Measurements from ENCODE around the gene NELFB.

The NELFB gene

GRCh38 chr9:137251490-137252268, 3.4 kb upstream of the NELFB start:
- H3K4me3 ChIP-seq (ENCODE audit: low read depth, low read length) = no peak overlapping the region
- CTCF ChIA-PET = interaction anchor here (1.1 to 2.7 kb wide), 2 partner anchors 14 to 15 kb away, joined by 3 to 15 read pairs; no protein-coding TSS in a partner anchor
- POLR2A ChIA-PET = interaction anchor here (6.8 kb wide), 1 partner anchor 9 kb away, joined by 164 read pairs; the partner anchor contains the start of gene TUBB4B
- TF ChIP-seq CTCF (IDR thresholded peaks at IDR 0.05; ENCODE audit: insufficient read depth, low read length, missing control alignments) = no peak
- no peak for DNase-seq (ENCODE audit: low read depth, low spot score)

GRCh38 chr9:137252555-137253506, 2.3 kb upstream of the NELFB start:
- no peak for DNase-seq (ENCODE audit: low read depth, low spot score)
- CTCF ChIA-PET = interaction anchor here (1.1 to 4.5 kb wide), 2 partner anchors 15 to 16 kb away, joined by 3 to 24 read pairs; no protein-coding TSS in a partner anchor
- POLR2A ChIA-PET = interaction anchor here (6.8 kb wide), 1 partner anchor 10 kb away, joined by 164 read pairs; the partner anchor contains the start of gene TUBB4B
- no peak for TF ChIP-seq CTCF (IDR thresholded peaks at IDR 0.05; ENCODE audit: insufficient read depth, low read length, missing control alignments)
- no peak overlapping the region for H3K4me3 ChIP-seq (ENCODE audit: low read depth, low read length)

GRCh38 chr9:137253717-137254623, 1.2 kb upstream of the NELFB start:
- no peak for DNase-seq (ENCODE audit: low read depth, low spot score)
- CTCF ChIA-PET = interaction anchor here (1.4 to 4.5 kb wide), 4 partner anchors 9 to 26 kb away, joined by 4 to 24 read pairs (median 6); no protein-coding TSS in a partner anchor
- POLR2A ChIA-PET = interaction anchor here (6.8 kb wide), 1 partner anchor 11 kb away, joined by 164 read pairs; the partner anchor contains the start of gene TUBB4B
- TF ChIP-seq CTCF (IDR thresholded peaks at IDR 0.05; ENCODE audit: insufficient read depth, low read length, missing control alignments) = no peak
- peak overlapping the region; percentile 88 for H3K4me3 ChIP-seq (ENCODE audit: low read depth, low read length)

- CTCF ChIA-PET = interaction anchor here (0.6 to 4.5 kb wide), 8 partner anchors 10 to 220 kb away, joined by 3 to 24 read pairs (median 4); partner anchors contain the start of gene TOR4A
- POLR2A ChIA-PET = interaction anchor here (6.8 kb wide), 1 partner anchor 13 kb away, joined by 164 read pairs; the partner anchor contains the start of gene TUBB4B
- DNase-seq (ENCODE audit: low read depth, low spot score) = no peak
- no peak for TF ChIP-seq CTCF (IDR thresholded peaks at IDR 0.05; ENCODE audit: insufficient read depth, low read length, missing control alignments)
- peak overlapping the region; percentile 88 for H3K4me3 ChIP-seq (ENCODE audit: low read depth, low read length)
These were observed 454 bp downstream of the NELFB start for GRCh38 chr9:137255448-137256114.

- POLR2A ChIA-PET = interaction anchor here (6.8 kb wide), 1 partner anchor 14 kb away, joined by 164 read pairs; the partner anchor contains the start of gene TUBB4B
These were observed 1.2 kb downstream of the NELFB start for GRCh38 chr9:137256362-137256761.

More at GRCh38 chr9:137256362-137256761, 1.2 kb downstream of the NELFB start:
- TF ChIP-seq CTCF (IDR thresholded peaks at IDR 0.05; ENCODE audit: insufficient read depth, low read length, missing control alignments) = no peak
- H3K4me3 ChIP-seq (ENCODE audit: low read depth, low read length) = peak overlapping the region; percentile 88
- CTCF ChIA-PET = interaction anchor here (0.6 to 4.5 kb wide), 5 partner anchors 9 to 221 kb away, joined by 3 to 24 read pairs (median 4); partner anchors contain the start of gene TOR4A
- no peak for DNase-seq (ENCODE audit: low read depth, low spot score)

Data from AG04449 (cell line).